Glutamatergic neuron (in vitro differentiated cells): ENCODE measurements around the gene JAKMIP2. TPM values are rescaled to one million over a fixed set of nuclear protein-coding genes. Genes with fewer than 3 reads are reported as not detected.
"Not testable (repeated sequence)": the region's sequence is repeated elsewhere in the genome, so short reads cannot be mapped to it uniquely, and the experiment has no call there.

ENCODE experiments used
- DNase-seq: peaks from one replicate; pipeline ENCODE4 v3.0.0; 2022
- H3K27ac Mint-ChIP-seq: one replicate; pipeline ENCODE4 v1.8.0; 2020; ENCODE audit warnings: mild to moderate bottlenecking, mixed read lengths, inconsistent platforms; ENCODE audit not compliant: unreplicated experiment
- H3K27me3 Mint-ChIP-seq: one replicate; pipeline ENCODE4 v1.8.0; 2020; ENCODE audit warnings: mild to moderate bottlenecking, moderate library complexity, mixed read lengths, inconsistent platforms; ENCODE audit not compliant: unreplicated experiment
- H3K36me3 Mint-ChIP-seq: one replicate; pipeline ENCODE4 v1.8.0; 2020; ENCODE audit warnings: mild to moderate bottlenecking, mixed read lengths, inconsistent platforms; ENCODE audit not compliant: unreplicated experiment
- H3K4me1 Mint-ChIP-seq: one replicate; pipeline ENCODE4 v1.8.0; 2020; ENCODE audit warnings: mild to moderate bottlenecking, low read depth, mixed read lengths, inconsistent platforms; ENCODE audit not compliant: unreplicated experiment
- H3K4me3 Mint-ChIP-seq: one replicate; pipeline ENCODE4 v1.8.0; 2020; ENCODE audit warnings: mild to moderate bottlenecking, mixed read lengths, inconsistent platforms; ENCODE audit not compliant: unreplicated experiment
- H3K9me3 Mint-ChIP-seq: one replicate; pipeline ENCODE4 v1.8.0; 2020; ENCODE audit warnings: mild to moderate bottlenecking, moderate library complexity, mixed read lengths, inconsistent platforms; ENCODE audit not compliant: unreplicated experiment
- CTCF ChIP-seq: fragments of 200-600 bp; sonication (generic); IDR thresholded peaks from one replicate; pipeline ENCODE4 v1.5.0; 2021; ENCODE audit not compliant: partially characterized antibody, unreplicated experiment
- total RNA-seq: library from RNA; stranded (reverse); fragmentation: NEBNext Ultra II Directional; extraction: Animal tissue kit (Norgen Biotek cat#: 25700); gene quantifications from one replicate; pipeline ENCODE4 v1.2.1, GENCODE V29; 2021; ENCODE audit not compliant: unreplicated experiment

The JAKMIP2 gene
- total RNA-seq, 1 donor from 2014 or later: 88.2 TPM

GRCh38 chr5:147639321-147639720, 143.2 kb downstream of the JAKMIP2 start:
- Mint-ChIP-seq H3K27ac (no peak overlapping the region), H3K4me1 (no peaks in the 10 kb centered on the region), H3K4me3 (no peak overlapping the region), H3K36me3 (peaks cover 3% of the 10 kb centered on the region), H3K27me3 (peaks cover 2% of the 10 kb centered on the region), H3K9me3 (no peaks in the 10 kb centered on the region)
- DNase-seq: no peak
- TF ChIP-seq CTCF: no peak

GRCh38 chr5:147636729-147636984, 145.9 kb downstream of the JAKMIP2 start:
- Mint-ChIP-seq H3K4me3 (no peak overlapping the region), H3K36me3 (peaks cover 3% of the 10 kb centered on the region), H3K9me3 (no peaks in the 10 kb centered on the region), H3K4me1 (no peaks in the 10 kb centered on the region), H3K27ac (no peak overlapping the region), H3K27me3 (no peaks in the 10 kb centered on the region)
- no peak for DNase-seq
- TF ChIP-seq CTCF: no peak

GRCh38 chr5:147635882-147636728, 146.4 kb downstream of the JAKMIP2 start:
- no peaks in the 10 kb centered on the region for H3K27me3 Mint-ChIP-seq
- H3K4me3 Mint-ChIP-seq: no peak overlapping the region
- no peaks in the 10 kb centered on the region for H3K9me3 Mint-ChIP-seq
- peaks cover 3% of the 10 kb centered on the region for H3K36me3 Mint-ChIP-seq
- TF ChIP-seq CTCF: no peak
- no peak for DNase-seq
- H3K4me1 Mint-ChIP-seq: no peaks in the 10 kb centered on the region
- no peak overlapping the region for H3K27ac Mint-ChIP-seq

- not testable (repeated sequence) for H3K4me1 Mint-ChIP-seq, H3K9me3 Mint-ChIP-seq, H3K36me3 Mint-ChIP-seq
Measured at GRCh38 chr5:147635439-147635838, 147.1 kb downstream of the JAKMIP2 start.

GRCh38 chr5:147633173-147633572, 149.4 kb downstream of the JAKMIP2 start:
- H3K4me3 Mint-ChIP-seq: no peak overlapping the region

More at GRCh38 chr5:147635439-147635838, 147.1 kb downstream of the JAKMIP2 start:
- DNase-seq, H3K4me3 Mint-ChIP-seq, H3K27me3 Mint-ChIP-seq, H3K27ac Mint-ChIP-seq: not testable (repeated sequence)

More at GRCh38 chr5:147633173-147633572, 149.4 kb downstream of the JAKMIP2 start:
- Mint-ChIP-seq H3K9me3 (no peaks in the 10 kb centered on the region), H3K36me3 (peaks cover 3% of the 10 kb centered on the region), H3K4me1 (no peaks in the 10 kb centered on the region), H3K27me3 (no peaks in the 10 kb centered on the region), H3K27ac (no peak overlapping the region)
- no peak for TF ChIP-seq CTCF
- DNase-seq: no peak
